ENCODE measurements around the gene RAB6A. TPM values are rescaled to one million over a fixed set of nuclear protein-coding genes. Genes with fewer than 3 reads are reported as not detected.

Gene RAB6A
- total RNA-seq, 4 donors from 2014 or later, result 89.7 to 182 (median 113) TPM

DNA sequence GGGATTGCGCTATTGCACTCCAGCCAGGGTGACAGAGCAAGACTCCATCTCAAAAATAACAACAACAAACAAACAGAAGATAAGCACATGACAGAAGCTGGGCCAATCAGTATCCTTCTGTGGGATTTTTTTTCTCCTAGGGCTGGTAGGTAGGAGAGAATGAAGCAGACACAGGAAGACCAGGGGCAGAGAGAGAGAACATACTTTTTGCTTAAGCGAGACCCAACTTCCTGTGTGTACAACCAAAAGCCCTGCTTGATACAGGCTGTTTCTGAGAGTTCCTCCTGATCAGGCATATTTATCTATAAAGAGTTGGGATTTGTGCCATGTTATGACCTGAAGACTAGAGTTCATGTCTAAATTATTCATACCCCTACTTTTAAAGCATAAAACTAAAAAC lies 126.9 kb downstream of the RAB6A start:
- WGBS, result 98% methylated on average over 2 of the region's 2 CpGs
- Histone ChIP-seq H3K9me3 (no peaks in the 10 kb centered on the region), H3K36me3 (no peaks in the 10 kb centered on the region), H3K27me3 (no peaks in the 10 kb centered on the region), H3K4me1 (no peaks in the 10 kb centered on the region), H3K4me3 (no peak overlapping the region), H3K27ac (no peak overlapping the region)
- DNase-seq (ENCODE audit: low spot score in 2 of 2), result no peak
- TF ChIP-seq POLR2A (IDR thresholded peaks at IDR 0.05), result no peak
- TF ChIP-seq POLR2AphosphoS5 (IDR thresholded peaks at IDR 0.05), result no peak
- no peak for TF ChIP-seq CTCF (IDR thresholded peaks at IDR 0.05)

- TF ChIP-seq POLR2A (IDR thresholded peaks at IDR 0.05) (no peak), EP300 (IDR thresholded peaks at IDR 0.05) (no peak), POLR2AphosphoS5 (IDR thresholded peaks at IDR 0.05) (no peak), CTCF (IDR thresholded peaks at IDR 0.05) (no peak)
- no peaks in the 10 kb centered on the region for H3K4me1 ChIP-seq
Observed at GRCh38 chr11:73632996-73633395, 127.9 kb downstream of the RAB6A start.

GRCh38 chr11:73629907-73630306 lies 131.0 kb downstream of the RAB6A start:
- Histone ChIP-seq H3K9me3 (no peaks in the 10 kb centered on the region), H3K36me3 (no peaks in the 10 kb centered on the region), H3K4me3 (no peak overlapping the region), H3K4me1 (peaks cover 6% of the 10 kb centered on the region), H3K27me3 (peaks cover 6% of the 10 kb centered on the region), H3K27ac (no peak overlapping the region)
- TF ChIP-seq EP300 (IDR thresholded peaks at IDR 0.05), result no peak
- TF ChIP-seq CTCF (IDR thresholded peaks at IDR 0.05), result no peak
- no peak for TF ChIP-seq POLR2A (IDR thresholded peaks at IDR 0.05)
- TF ChIP-seq POLR2AphosphoS5 (IDR thresholded peaks at IDR 0.05), result no peak
- 80% methylated on average over 7 of the region's 7 CpGs for WGBS
- DNase-seq (ENCODE audit: low spot score in 2 of 2), result no peak

More at GRCh38 chr11:73632996-73633395, 127.9 kb downstream of the RAB6A start:
- Histone ChIP-seq H3K9me3 (no peaks in the 10 kb centered on the region), H3K27ac (no peak overlapping the region), H3K4me3 (no peak overlapping the region), H3K27me3 (no peaks in the 10 kb centered on the region), H3K36me3 (no peaks in the 10 kb centered on the region)
- no peak for DNase-seq (ENCODE audit: low spot score in 2 of 2)
- 95% methylated on average over 4 of the region's 4 CpGs for WGBS

GRCh38 chr11:73625696-73626318 lies 135.1 kb downstream of the RAB6A start:
- Histone ChIP-seq H3K27ac (no peak overlapping the region), H3K27me3 (peaks cover 17% of the 10 kb centered on the region)

More at GRCh38 chr11:73625696-73626318, 135.1 kb downstream of the RAB6A start:
- Histone ChIP-seq H3K4me3 (no peak overlapping the region), H3K9me3 (no peaks in the 10 kb centered on the region), H3K4me1 (peaks cover 6% of the 10 kb centered on the region), H3K36me3 (no peaks in the 10 kb centered on the region)
- TF ChIP-seq POLR2A (IDR thresholded peaks at IDR 0.05) (no peak), POLR2AphosphoS5 (IDR thresholded peaks at IDR 0.05) (no peak), EP300 (IDR thresholded peaks at IDR 0.05) (no peak), CTCF (IDR thresholded peaks at IDR 0.05) (peak; percentile 82 to 88)
- DNase-seq (ENCODE audit: low spot score in 2 of 2), result peak; percentile 71 to 89
- 33% methylated on average over 19 of the region's 19 CpGs for WGBS

Other genes starting within 250 kb of the RAB6A start
- 10 to 100 TPM; 17.7 to 40.1 (median 22.2) TPM for gene FAM168A, start 163.0 kb downstream of the RAB6A start, total RNA-seq
- 10 to 100 TPM in 1 of 4 donors, 1 to 10 TPM in 3; 4.7 to 12.5 (median 6.3) TPM for gene PLEKHB1, start 114.5 kb downstream of the RAB6A start, total RNA-seq
- gene MRPL48, start 26.8 kb upstream of the RAB6A start, total RNA-seq, result 10 to 100 TPM; 10.5 to 24.4 (median 15.4) TPM
- 10 to 100 TPM; 49.4 to 63.9 (median 57.2) TPM for gene COA4, start 115.8 kb upstream of the RAB6A start, total RNA-seq
- 10 to 100 TPM; 10.7 to 15.4 (median 13.7) TPM for gene PAAF1, start 115.9 kb upstream of the RAB6A start, total RNA-seq
- gene DNAJB13, start 190.0 kb upstream of the RAB6A start, total RNA-seq, result not detected
- 10 to 100 TPM in 2 of 4 donors, 1 to 10 TPM in 2; 9.8 to 27.3 (median 12.9) TPM for gene UCP2, start 221.8 kb upstream of the RAB6A start, total RNA-seq
- gene UCP3, start 248.0 kb upstream of the RAB6A start, total RNA-seq, result 1 to 10 TPM; 2.3 to 6.6 (median 3.9) TPM